RWPE2 (cell line): Measurements from ENCODE around the gene KDM2B.

Experiments used
- ATAC-seq: fragments of 200-7000 bp; cut with Tn5 transposase; 3 replicates; pipeline ENCODE4 v1.9.1; 2021; ENCODE audit warnings: low read depth
- DNase-seq: peaks from one replicate; pipeline ENCODE4 v3.0.0-alpha.2; 2020; ENCODE audit warnings: low spot score
- H3K27ac ChIP-seq: fragments of 450-650 bp; 2 replicates; pipeline ENCODE4 v1.5.1; 2017; ENCODE audit warnings: mild to moderate bottlenecking; ENCODE audit not compliant: poor library complexity, severe bottlenecking
- H3K27me3 ChIP-seq: fragments of 250-450 bp; sonication (Bioruptor Pico); 2 replicates; pipeline ENCODE4 v1.5.1; 2021; ENCODE audit warnings: mild to moderate bottlenecking, moderate library complexity; ENCODE audit not compliant: insufficient read depth, poor library complexity, severe bottlenecking
- H3K36me3 ChIP-seq: fragments of 250-450 bp; sonication (Bioruptor Pico); 2 replicates; pipeline ENCODE4 v1.5.1; 2020; ENCODE audit warnings: low read depth, mild to moderate bottlenecking, moderate library complexity
- H3K4me1 ChIP-seq: fragments of 250-450 bp; sonication (Bioruptor Pico); 2 replicates; pipeline ENCODE4 v1.5.1; 2021; ENCODE audit warnings: mild to moderate bottlenecking, moderate library complexity; ENCODE audit not compliant: insufficient read depth, poor library complexity, severe bottlenecking
- H3K4me3 ChIP-seq: fragments of 250-450 bp; sonication (Bioruptor Pico); 2 replicates; pipeline ENCODE4 v1.5.1; 2021; ENCODE audit warnings: mild to moderate bottlenecking, moderate library complexity; ENCODE audit not compliant: severe bottlenecking
- H3K9me3 ChIP-seq: fragments of 250-450 bp; sonication (Bioruptor Pico); 2 replicates; pipeline ENCODE4 v1.5.1; 2021; ENCODE audit warnings: mild to moderate bottlenecking, moderate library complexity; ENCODE audit not compliant: severe bottlenecking
- CTCF ChIP-seq: fragments of 450-650 bp; IDR thresholded peaks from one replicate; pipeline ENCODE4 v1.5.1; 2017; ENCODE audit warnings: mild to moderate bottlenecking, moderate library complexity; ENCODE audit not compliant: poor library complexity, severe bottlenecking

Gene KDM2B

GRCh38 chr12:121536899-121537813 is 43.7 kb downstream of the KDM2B start:
- DNase-seq, result no peak
- Histone ChIP-seq H3K27ac (no peak overlapping the region), H3K4me1 (peaks cover 4% of the 10 kb centered on the region), H3K36me3 (no peaks in the 10 kb centered on the region), H3K27me3 (no peaks in the 10 kb centered on the region), H3K4me3 (peak overlapping the region; percentile 47), H3K9me3 (no peaks in the 10 kb centered on the region)
- no peak for TF ChIP-seq CTCF
- ATAC-seq, result peak; percentile 69

GRCh38 chr12:121536054-121536898 is 44.5 kb downstream of the KDM2B start:
- DNase-seq (no peak), ATAC-seq (peak; percentile 5; the same call in 2 of the 3 replicates)
- Histone ChIP-seq H3K9me3 (no peaks in the 10 kb centered on the region), H3K4me3 (no peak overlapping the region), H3K36me3 (0 out of 2 replicates have a peak, but pooled peaks cover 3% of the 10 kb centered on the region), H3K27me3 (no peaks in the 10 kb centered on the region), H3K4me1 (peaks cover 4% of the 10 kb centered on the region), H3K27ac (no peak overlapping the region)
- no peak for TF ChIP-seq CTCF

- Histone ChIP-seq H3K36me3 (0 out of 2 replicates have a peak, but pooled peaks cover 3% of the 10 kb centered on the region), H3K4me1 (peaks cover 4% of the 10 kb centered on the region), H3K4me3 (no peak overlapping the region), H3K9me3 (no peaks in the 10 kb centered on the region), H3K27me3 (no peaks in the 10 kb centered on the region), H3K27ac (no peak overlapping the region)
- ATAC-seq (no peak), DNase-seq (no peak)
- TF ChIP-seq CTCF, result no peak
These were observed 45.4 kb downstream of the KDM2B start for GRCh38 chr12:121535150-121536053.

GRCh38 chr12:121534495-121535148 is 46.2 kb downstream of the KDM2B start:
- Histone ChIP-seq H3K27me3 (no peaks in the 10 kb centered on the region), H3K9me3 (no peaks in the 10 kb centered on the region), H3K4me1 (peaks cover 4% of the 10 kb centered on the region), H3K36me3 (0 out of 2 replicates have a peak, but pooled peaks cover 3% of the 10 kb centered on the region), H3K27ac (no peak overlapping the region), H3K4me3 (no peak overlapping the region)
- no peak for TF ChIP-seq CTCF
- no peak for DNase-seq
- ATAC-seq, result no peak
